Natural killer cell (primary cell): ENCODE data around the gene ATG4D. TPM values are rescaled to one million over a fixed set of nuclear protein-coding genes. Genes with fewer than 3 reads are reported as not detected.

Experiments
- ATAC-seq, 3 donors: fragments of 150-1000 bp in 2 of 3; fragments of 200-7000 bp in 1 of 3; cut with Tn5 transposase; 1 replicate in 1 of 3; 2 replicates in 2 of 3; pipeline ENCODE4 v1.10.0; 2021; ENCODE audit warnings: mild to moderate bottlenecking in 2 of 3, moderate library complexity in 2 of 3
- DNase-seq, 2 donors: peaks; one replicate each; pipeline versions ENCODE4 v3.0.0 to v3.0.0-alpha.2; 2013 to 2021; ENCODE audit warnings: mixed read lengths in 1 of 2
- H3K27ac ChIP-seq: one replicate; pipeline ENCODE4 v1.5.1; 2013; ENCODE audit warnings: mild to moderate bottlenecking, low read length
- H3K27me3 ChIP-seq: one replicate; pipeline ENCODE4 v1.6.1; 2013; ENCODE audit warnings: low read length; ENCODE audit not compliant: control insufficient read depth, insufficient read depth
- H3K36me3 ChIP-seq: one replicate; pipeline ENCODE4 v1.6.1; 2013; ENCODE audit warnings: low read length; ENCODE audit not compliant: control insufficient read depth, insufficient read depth
- H3K4me1 ChIP-seq: one replicate; pipeline ENCODE4 v1.6.1; 2013; ENCODE audit warnings: low read length; ENCODE audit not compliant: control insufficient read depth, insufficient read depth
- H3K4me3 ChIP-seq: one replicate; pipeline ENCODE4 v1.5.1; 2013; ENCODE audit warnings: low read length
- H3K9me3 ChIP-seq: one replicate; pipeline ENCODE4 v1.6.1; 2013; ENCODE audit warnings: low read length; ENCODE audit not compliant: control insufficient read depth, insufficient read depth
- H3K27ac Mint-ChIP-seq, 2 donors: one replicate each; pipeline ENCODE4 v1.8.0; 2022; ENCODE audit warnings: mild to moderate bottlenecking in 2 of 2, mixed read lengths in 2 of 2, moderate library complexity in 1 of 2
- H3K27me3 Mint-ChIP-seq, 2 donors: one replicate each; pipeline ENCODE4 v1.8.0; 2022; ENCODE audit warnings: low read depth in 2 of 2, mixed read lengths in 2 of 2
- H3K36me3 Mint-ChIP-seq: one replicate; pipeline ENCODE4 v1.8.0; 2022; ENCODE audit warnings: mixed read lengths
- H3K4me1 Mint-ChIP-seq, 2 donors: one replicate each; pipeline ENCODE4 v1.8.0; 2022; ENCODE audit warnings: mixed read lengths in 2 of 2
- H3K4me3 Mint-ChIP-seq: one replicate; pipeline ENCODE4 v1.8.0; 2022; ENCODE audit warnings: mild to moderate bottlenecking, moderate library complexity, mixed read lengths
- H3K9me3 Mint-ChIP-seq, 2 donors: one replicate each; pipeline ENCODE4 v1.8.0; 2022; ENCODE audit warnings: mixed read lengths in 2 of 2
- WGBS: methylation state at CpG from one replicate; pipeline ENCODE4 v1.1.7; 2013; ENCODE audit warnings: missing lambda C conversion rate; ENCODE audit not compliant: insufficient coverage; 5-methylcytosine and 5-hydroxymethylcytosine counted together
- intact Hi-C: fragments of 100-400 bp; cut with micrococcal nuclease; formaldehyde crosslinking; loops from one replicate; pipeline ENCODE4 v1.14.2; 2022
- total RNA-seq, 4 donors: library from RNA; stranded (reverse); fragments of 120-200 nt in 1 of 4; gene quantifications; one replicate each; pipeline versions ENCODE4 v1.2.3 to v1.2.4, GENCODE V29; 2013 to 2022
- TF ChIP-seq, protein P1 (sequence below): fragments of 200-600 bp; IDR thresholded peaks from one replicate; pipeline ENCODE4 v1.8.0; 2022; ENCODE audit warnings: antibody characterized with exemption

ATG4D gene
- total RNA-seq, 3 donors from 2014 or later (not counting 1 experiment from before 2014, with no cell fraction given), result 128 to 155 (median 138) TPM

GRCh38 chr19:10503002-10503789, 40.5 kb upstream of the ATG4D start, which contains the start of gene KEAP1:
TSS of gene KEAP1 (minus strand) at chr19:10503356. CDS start at chr19:10500033, 3,323 bp downstream.
- Mint-ChIP-seq H3K27ac (peak within 1 kb of the TSS; percentile 90 to 96), H3K36me3 (no peaks in the 10 kb centered on the region), H3K4me1 (peaks cover 34 to 52% of the 10 kb centered on the region in 2 donors), H3K27me3 (no peaks in the 10 kb centered on the region), H3K4me3 (peak within 1 kb of the TSS; percentile 92), H3K9me3 (no peaks in the 10 kb centered on the region)
- H3K4me3 ChIP-seq, result peak within 1 kb of the TSS; percentile 99
- ATAC-seq (peak in 2 of 3 donors; percentile 11 to 34), DNase-seq (peak in 1 of 2 donors; percentile 56)
- TF ChIP-seq, protein P1, sequence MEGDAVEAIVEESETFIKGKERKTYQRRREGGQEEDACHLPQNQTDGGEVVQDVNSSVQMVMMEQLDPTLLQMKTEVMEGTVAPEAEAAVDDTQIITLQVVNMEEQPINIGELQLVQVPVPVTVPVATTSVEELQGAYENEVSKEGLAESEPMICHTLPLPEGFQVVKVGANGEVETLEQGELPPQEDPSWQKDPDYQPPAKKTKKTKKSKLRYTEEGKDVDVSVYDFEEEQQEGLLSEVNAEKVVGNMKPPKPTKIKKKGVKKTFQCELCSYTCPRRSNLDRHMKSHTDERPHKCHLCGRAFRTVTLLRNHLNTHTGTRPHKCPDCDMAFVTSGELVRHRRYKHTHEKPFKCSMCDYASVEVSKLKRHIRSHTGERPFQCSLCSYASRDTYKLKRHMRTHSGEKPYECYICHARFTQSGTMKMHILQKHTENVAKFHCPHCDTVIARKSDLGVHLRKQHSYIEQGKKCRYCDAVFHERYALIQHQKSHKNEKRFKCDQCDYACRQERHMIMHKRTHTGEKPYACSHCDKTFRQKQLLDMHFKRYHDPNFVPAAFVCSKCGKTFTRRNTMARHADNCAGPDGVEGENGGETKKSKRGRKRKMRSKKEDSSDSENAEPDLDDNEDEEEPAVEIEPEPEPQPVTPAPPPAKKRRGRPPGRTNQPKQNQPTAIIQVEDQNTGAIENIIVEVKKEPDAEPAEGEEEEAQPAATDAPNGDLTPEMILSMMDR, result no peak
- H3K9me3 ChIP-seq, result no peaks in the 10 kb centered on the region
- 3% methylated on average over 73 of the region's 73 CpGs for WGBS
- peaks cover 13% of the 10 kb centered on the region for H3K36me3 ChIP-seq
- intact Hi-C loops, result loop anchor here (2.0 kb wide), 2 partner anchors 64 to 150 kb away; partner anchors contain the start of gene KRI1
- peaks cover 61% of the 10 kb centered on the region for H3K4me1 ChIP-seq
- peak within 1 kb of the TSS; percentile 98 for H3K27ac ChIP-seq
- H3K27me3 ChIP-seq, result no peaks in the 10 kb centered on the region

- Histone ChIP-seq H3K36me3 (peaks cover 6% of the 10 kb centered on the region), H3K4me3 (no peak overlapping the region), H3K9me3 (no peaks in the 10 kb centered on the region), H3K27me3 (no peaks in the 10 kb centered on the region), H3K4me1 (peaks cover 63% of the 10 kb centered on the region), H3K27ac (no peak overlapping the region)
- Mint-ChIP-seq H3K27ac (peak overlapping the region; percentile 58 to 78), H3K9me3 (no peaks in the 10 kb centered on the region), H3K36me3 (no peaks in the 10 kb centered on the region), H3K27me3 (no peaks in the 10 kb centered on the region), H3K4me1 (peaks cover 34 to 53% of the 10 kb centered on the region in 2 donors), H3K4me3 (peak overlapping the region; percentile 65)
- DNase-seq (peak; percentile 80 to 89), ATAC-seq (peak; percentile 48 to 69 (median 52))
- TF ChIP-seq, protein P1, result peak; percentile 93
- intact Hi-C loops, result loop anchor here (1.0 kb wide), 1 partner anchor 67 kb away; no protein-coding TSS in a partner anchor
- 15% methylated on average over 14 of the region's 17 CpGs for WGBS
These were observed 38.0 kb upstream of the ATG4D start for GRCh38 chr19:10505583-10506229.

DNA sequence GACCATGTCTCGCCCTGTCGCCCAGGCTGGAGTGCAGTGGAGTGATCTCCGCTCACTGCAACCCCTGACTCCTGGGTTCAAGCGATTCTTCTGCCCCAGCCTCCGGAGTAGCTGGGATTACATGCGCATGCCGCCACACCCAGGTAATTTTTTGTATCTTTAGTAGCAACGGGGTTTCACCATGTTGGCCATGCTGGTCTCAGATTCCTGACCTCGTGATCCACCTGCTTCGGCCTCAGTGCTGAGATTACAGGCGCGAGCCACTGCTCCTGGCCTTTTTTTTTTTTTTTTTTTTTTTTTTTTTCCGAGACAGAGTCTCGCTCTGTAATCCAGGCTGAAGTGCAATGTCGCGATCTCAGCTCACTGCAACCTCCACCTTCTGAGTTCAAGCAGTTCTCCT, 35.7 kb upstream of the ATG4D start:
- Histone ChIP-seq H3K27ac (no peak overlapping the region), H3K4me3 (no peak overlapping the region), H3K4me1 (peaks cover 68% of the 10 kb centered on the region), H3K9me3 (no peaks in the 10 kb centered on the region), H3K36me3 (peaks cover 19% of the 10 kb centered on the region), H3K27me3 (no peaks in the 10 kb centered on the region)
- DNase-seq (no peak), ATAC-seq (no peak)
- no peaks in the 10 kb centered on the region for H3K27me3 Mint-ChIP-seq
- no peaks in the 10 kb centered on the region for H3K9me3 Mint-ChIP-seq
- TF ChIP-seq, protein P1, result no peak
- H3K4me1 Mint-ChIP-seq, result peaks cover 33 to 45% of the 10 kb centered on the region in 2 donors
- no peak overlapping the region for H3K4me3 Mint-ChIP-seq
- H3K36me3 Mint-ChIP-seq, result peaks cover 2% of the 10 kb centered on the region
- intact Hi-C loops, result no loop called here
- H3K27ac Mint-ChIP-seq, result peak overlapping the region in 1 of 2 donors; percentile 86
- 95% methylated on average over 15 of the region's 16 CpGs for WGBS
